ENCODE results near the gene KRTAP23-1. TPM values are rescaled to one million over a fixed set of nuclear protein-coding genes. Genes with fewer than 3 reads are reported as not detected.

The KRTAP23-1 gene
- total and polyA plus RNA-seq, 10 of the 15 experiments (the other 5 are each of a cell fraction or from before 2014, with no cell fraction given), result not detected

DNA sequence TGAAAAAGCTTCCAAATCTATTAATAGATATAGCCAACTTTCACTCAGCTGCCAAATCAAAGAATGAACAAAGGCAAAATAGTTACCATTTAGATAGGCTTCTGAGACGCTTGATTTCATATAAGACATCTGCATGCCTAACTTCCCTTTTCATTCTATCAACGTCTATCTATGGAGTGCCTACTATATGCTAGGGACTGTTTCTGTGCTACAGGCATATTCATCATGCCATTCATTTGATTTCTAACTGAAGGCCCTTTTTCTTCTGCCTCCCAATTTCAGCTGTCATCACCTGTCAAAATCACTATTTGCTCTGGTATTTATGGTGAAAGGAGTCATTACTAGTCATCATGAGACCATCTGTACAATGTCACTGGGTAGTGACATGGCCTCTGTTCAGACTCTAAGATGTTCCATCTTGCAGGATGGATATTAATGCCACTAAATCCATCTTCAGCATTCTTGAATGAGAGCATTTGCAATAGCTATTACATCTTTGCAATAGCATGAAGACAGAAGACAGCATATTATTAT lies 43.2 kb upstream of the KRTAP23-1 start:
- Histone ChIP-seq H3K27ac (ENCODE audit: control insufficient read depth, insufficient read depth) (no peak overlapping the region), H3K79me2 (ENCODE audit: control insufficient read depth, insufficient read depth, low read length) (no peaks in the 10 kb centered on the region), H3K4me2 (ENCODE audit: control insufficient read depth, insufficient read depth) (no peak overlapping the region), H4K20me1 (ENCODE audit: control insufficient read depth, insufficient read depth) (no peaks in the 10 kb centered on the region), H2AFZ (ENCODE audit: control insufficient read depth, low read depth, low read length) (no peak overlapping the region), H3K27me3 (replicated peaks in 1 of 2; ENCODE audit: control insufficient read depth in 2 of 2, insufficient read depth in 2 of 2, low read length in 1 of 2) (no peaks in the 10 kb centered on the region), H3K4me3 (no peak overlapping the region), H3K9me3 (replicated peaks; ENCODE audit: control insufficient read depth, insufficient read depth, low read length) (no peaks in the 10 kb centered on the region), H3K36me3 (ENCODE audit: control insufficient read depth in 2 of 2, insufficient read depth in 2 of 2, low read length in 1 of 2) (no peaks in the 10 kb centered on the region), H3K9ac (ENCODE audit: control insufficient read depth, insufficient read depth, low read length) (no peak overlapping the region), H3K4me1 (ENCODE audit: control insufficient read depth, insufficient read depth, low read length) (no peaks in the 10 kb centered on the region)
- ChIA-PET SMC1A (ENCODE audit: uncharacterized antibody, unreplicated experiment) (no interaction called here), CTCF (no interaction called here), POLR2A (no interaction called here), RAD21 (ENCODE audit: unreplicated experiment) (no interaction called here)
- in situ Hi-C loops (cut with MboI) (no loop called here), intact Hi-C loops (cut with micrococcal nuclease; ENCODE audit: unreplicated experiment) (no loop called here)
- FAIRE-seq (no peak), DNase-seq (ENCODE audit: low read depth, low spot score) (no peak), ATAC-seq (no peak)
- 2% methylated on average over 2 of the region's 2 CpGs for WGBS (ENCODE audit: insufficient coverage, insufficient replicate concordance, low lambda C conversion rate, missing lambda C conversion rate)
- TF ChIP-seq, protein P1, sequence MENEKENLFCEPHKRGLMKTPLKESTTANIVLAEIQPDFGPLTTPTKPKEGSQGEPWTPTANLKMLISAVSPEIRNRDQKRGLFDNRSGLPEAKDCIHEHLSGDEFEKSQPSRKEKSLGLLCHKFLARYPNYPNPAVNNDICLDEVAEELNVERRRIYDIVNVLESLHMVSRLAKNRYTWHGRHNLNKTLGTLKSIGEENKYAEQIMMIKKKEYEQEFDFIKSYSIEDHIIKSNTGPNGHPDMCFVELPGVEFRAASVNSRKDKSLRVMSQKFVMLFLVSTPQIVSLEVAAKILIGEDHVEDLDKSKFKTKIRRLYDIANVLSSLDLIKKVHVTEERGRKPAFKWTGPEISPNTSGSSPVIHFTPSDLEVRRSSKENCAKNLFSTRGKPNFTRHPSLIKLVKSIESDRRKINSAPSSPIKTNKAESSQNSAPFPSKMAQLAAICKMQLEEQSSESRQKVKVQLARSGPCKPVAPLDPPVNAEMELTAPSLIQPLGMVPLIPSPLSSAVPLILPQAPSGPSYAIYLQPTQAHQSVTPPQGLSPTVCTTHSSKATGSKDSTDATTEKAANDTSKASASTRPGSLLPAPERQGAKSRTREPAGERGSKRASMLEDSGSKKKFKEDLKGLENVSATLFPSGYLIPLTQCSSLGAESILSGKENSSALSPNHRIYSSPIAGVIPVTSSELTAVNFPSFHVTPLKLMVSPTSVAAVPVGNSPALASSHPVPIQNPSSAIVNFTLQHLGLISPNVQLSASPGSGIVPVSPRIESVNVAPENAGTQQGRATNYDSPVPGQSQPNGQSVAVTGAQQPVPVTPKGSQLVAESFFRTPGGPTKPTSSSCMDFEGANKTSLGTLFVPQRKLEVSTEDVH (IDR thresholded peaks at IDR 0.05; ENCODE audit: low read depth, partially characterized antibody), result no peak
- TF ChIP-seq, protein P2, sequence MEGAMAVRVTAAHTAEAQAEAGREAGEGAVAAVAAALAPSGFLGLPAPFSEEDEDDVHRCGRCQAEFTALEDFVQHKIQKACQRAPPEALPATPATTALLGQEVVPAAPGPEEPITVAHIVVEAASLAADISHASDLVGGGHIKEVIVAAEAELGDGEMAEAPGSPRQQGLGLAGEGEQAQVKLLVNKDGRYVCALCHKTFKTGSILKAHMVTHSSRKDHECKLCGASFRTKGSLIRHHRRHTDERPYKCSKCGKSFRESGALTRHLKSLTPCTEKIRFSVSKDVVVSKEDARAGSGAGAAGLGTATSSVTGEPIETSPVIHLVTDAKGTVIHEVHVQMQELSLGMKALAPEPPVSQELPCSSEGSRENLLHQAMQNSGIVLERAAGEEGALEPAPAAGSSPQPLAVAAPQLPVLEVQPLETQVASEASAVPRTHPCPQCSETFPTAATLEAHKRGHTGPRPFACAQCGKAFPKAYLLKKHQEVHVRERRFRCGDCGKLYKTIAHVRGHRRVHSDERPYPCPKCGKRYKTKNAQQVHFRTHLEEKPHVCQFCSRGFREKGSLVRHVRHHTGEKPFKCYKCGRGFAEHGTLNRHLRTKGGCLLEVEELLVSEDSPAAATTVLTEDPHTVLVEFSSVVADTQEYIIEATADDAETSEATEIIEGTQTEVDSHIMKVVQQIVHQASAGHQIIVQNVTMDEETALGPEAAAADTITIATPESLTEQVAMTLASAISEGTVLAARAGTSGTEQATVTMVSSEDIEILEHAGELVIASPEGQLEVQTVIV (IDR thresholded peaks at IDR 0.05; ENCODE audit: borderline replicate concordance, partially characterized antibody), result no peak
- TF ChIP-seq SREBF2 (IDR thresholded peaks at IDR 0.05; ENCODE audit: low read length), result no peak
- no peak for TF ChIP-seq DPF2 (IDR thresholded peaks at IDR 0.05)
- no peak for TF ChIP-seq BRCA1 (IDR thresholded peaks at IDR 0.05; ENCODE audit: low read depth, low read length)
- TF ChIP-seq, protein P3, sequence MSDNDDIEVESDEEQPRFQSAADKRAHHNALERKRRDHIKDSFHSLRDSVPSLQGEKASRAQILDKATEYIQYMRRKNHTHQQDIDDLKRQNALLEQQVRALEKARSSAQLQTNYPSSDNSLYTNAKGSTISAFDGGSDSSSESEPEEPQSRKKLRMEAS (IDR thresholded peaks at IDR 0.05; ENCODE audit: low read depth, low read length), result no peak
- no peak for TF ChIP-seq MTA3 (IDR thresholded peaks at IDR 0.05; ENCODE audit: borderline replicate concordance, low read length)
- TF ChIP-seq PAX8 (IDR thresholded peaks at IDR 0.05), result no peak
- TF ChIP-seq RUNX3 (IDR thresholded peaks at IDR 0.05; ENCODE audit: low read length), result no peak
- TF ChIP-seq BMI1 (IDR thresholded peaks at IDR 0.05; ENCODE audit: borderline replicate concordance), result no peak
- no peak for TF ChIP-seq SMARCA5 (IDR thresholded peaks at IDR 0.05)
- TF ChIP-seq FOS (IDR thresholded peaks at IDR 0.05; ENCODE audit: borderline replicate concordance, extremely low read depth, insufficient read length), result no peak
- no peak for TF ChIP-seq ZNF384 (IDR thresholded peaks at IDR 0.05; ENCODE audit: borderline replicate concordance, low read depth, low read length)
- TF ChIP-seq, protein P4, sequence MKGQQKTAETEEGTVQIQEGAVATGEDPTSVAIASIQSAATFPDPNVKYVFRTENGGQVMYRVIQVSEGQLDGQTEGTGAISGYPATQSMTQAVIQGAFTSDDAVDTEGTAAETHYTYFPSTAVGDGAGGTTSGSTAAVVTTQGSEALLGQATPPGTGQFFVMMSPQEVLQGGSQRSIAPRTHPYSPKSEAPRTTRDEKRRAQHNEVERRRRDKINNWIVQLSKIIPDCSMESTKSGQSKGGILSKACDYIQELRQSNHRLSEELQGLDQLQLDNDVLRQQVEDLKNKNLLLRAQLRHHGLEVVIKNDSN (IDR thresholded peaks at IDR 0.05; ENCODE audit: borderline replicate concordance, extremely low read length, insufficient read depth, low read depth, low read length), result no peak
- no peak for TF ChIP-seq EGR1 (IDR thresholded peaks at IDR 0.05; ENCODE audit: borderline replicate concordance in 1 of 2, low read depth in 2 of 2, low read length in 2 of 2)
- TF ChIP-seq SMAD1 (IDR thresholded peaks at IDR 0.05; ENCODE audit: low read depth, partially characterized antibody), result no peak
- TF ChIP-seq JUND (IDR thresholded peaks at IDR 0.05; ENCODE audit: low read depth, low read length), result no peak
- no peak for TF ChIP-seq EED (IDR thresholded peaks at IDR 0.05; ENCODE audit: low read depth)
- BruUV-seq (replicated peaks), result no TSS peak
